IPS-20b (cell line): ENCODE measurements around the gene CD244.

Experiments used
- H3K27ac ChIP-seq: one replicate; pipeline ENCODE4 v1.5.1; 2013; ENCODE audit warnings: low read length
- H3K27me3 ChIP-seq: 2 replicates; pipeline ENCODE4 v1.6.1; 2013; ENCODE audit warnings: mild to moderate bottlenecking, low read length, inconsistent platforms; ENCODE audit not compliant: insufficient read depth
- H3K36me3 ChIP-seq: 2 replicates; pipeline ENCODE4 v1.6.1; 2013; ENCODE audit warnings: low read depth, mild to moderate bottlenecking, inconsistent platforms, low read length, moderate library complexity; ENCODE audit not compliant: insufficient read depth
- H3K4me1 ChIP-seq: 2 replicates; pipeline ENCODE4 v1.6.1; 2013; ENCODE audit warnings: mild to moderate bottlenecking, control low read depth, inconsistent platforms, low read length, moderate library complexity; ENCODE audit not compliant: insufficient read depth
- H3K4me3 ChIP-seq: 2 replicates; pipeline ENCODE4 v1.5.1; 2013; ENCODE audit warnings: mild to moderate bottlenecking, low read length, inconsistent platforms
- H3K9ac ChIP-seq: 2 replicates; pipeline ENCODE4 v1.6.1; 2013; ENCODE audit warnings: low read depth, mild to moderate bottlenecking, inconsistent platforms, low read length, moderate library complexity
- H3K9me3 ChIP-seq: 2 replicates; pipeline ENCODE4 v1.6.1; 2013; ENCODE audit warnings: mild to moderate bottlenecking, low read depth, low read length, inconsistent platforms; ENCODE audit not compliant: insufficient read depth

The CD244 gene

GRCh38 chr1:160858507-160858906, 4.2 kb downstream of the CD244 start:
- Histone ChIP-seq H3K27ac (no peak overlapping the region), H3K9ac (no peak overlapping the region), H3K4me3 (no peak overlapping the region)

GRCh38 chr1:160858097-160858496, 4.6 kb downstream of the CD244 start:
- Histone ChIP-seq H3K27me3 (no peaks in the 10 kb centered on the region), H3K9me3 (no peaks in the 10 kb centered on the region), H3K4me3 (no peak overlapping the region), H3K36me3 (no peaks in the 10 kb centered on the region), H3K9ac (no peak overlapping the region), H3K4me1 (no peaks in the 10 kb centered on the region), H3K27ac (no peak overlapping the region)

More at GRCh38 chr1:160858507-160858906, 4.2 kb downstream of the CD244 start:
- Histone ChIP-seq H3K36me3 (no peaks in the 10 kb centered on the region), H3K9me3 (no peaks in the 10 kb centered on the region), H3K4me1 (no peaks in the 10 kb centered on the region), H3K27me3 (no peaks in the 10 kb centered on the region)

GRCh38 chr1:160855181-160855981, 7.3 kb downstream of the CD244 start:
- Histone ChIP-seq H3K4me1 (no peaks in the 10 kb centered on the region), H3K9ac (no peak overlapping the region), H3K36me3 (no peaks in the 10 kb centered on the region), H3K27me3 (no peaks in the 10 kb centered on the region), H3K9me3 (no peaks in the 10 kb centered on the region), H3K27ac (no peak overlapping the region), H3K4me3 (no peak overlapping the region)

- no peak overlapping the region for H3K9ac ChIP-seq
- no peaks in the 10 kb centered on the region for H3K9me3 ChIP-seq
These were observed 8.9 kb downstream of the CD244 start for GRCh38 chr1:160853754-160854153.

GRCh38 chr1:160853014-160853413, 9.7 kb downstream of the CD244 start:
- Histone ChIP-seq H3K9me3 (no peaks in the 10 kb centered on the region), H3K36me3 (no peaks in the 10 kb centered on the region), H3K27me3 (no peaks in the 10 kb centered on the region), H3K4me1 (no peaks in the 10 kb centered on the region), H3K27ac (no peak overlapping the region), H3K4me3 (no peak overlapping the region), H3K9ac (no peak overlapping the region)

More at GRCh38 chr1:160853754-160854153, 8.9 kb downstream of the CD244 start:
- Histone ChIP-seq H3K4me3 (no peak overlapping the region), H3K4me1 (no peaks in the 10 kb centered on the region), H3K27me3 (no peaks in the 10 kb centered on the region), H3K27ac (no peak overlapping the region), H3K36me3 (no peaks in the 10 kb centered on the region)

- no peak overlapping the region for H3K9ac ChIP-seq
- no peaks in the 10 kb centered on the region for H3K27me3 ChIP-seq
- H3K4me3 ChIP-seq: no peak overlapping the region
- no peaks in the 10 kb centered on the region for H3K4me1 ChIP-seq
- no peak overlapping the region for H3K27ac ChIP-seq
- no peaks in the 10 kb centered on the region for H3K9me3 ChIP-seq
- H3K36me3 ChIP-seq: no peaks in the 10 kb centered on the region
These were observed 11.7 kb downstream of the CD244 start for GRCh38 chr1:160850993-160851392.

- no peaks in the 10 kb centered on the region for H3K27me3 ChIP-seq
- H3K36me3 ChIP-seq: no peaks in the 10 kb centered on the region
- H3K27ac ChIP-seq: no peak overlapping the region
- no peak overlapping the region for H3K4me3 ChIP-seq
- H3K9ac ChIP-seq: no peak overlapping the region
- no peaks in the 10 kb centered on the region for H3K4me1 ChIP-seq
- no peaks in the 10 kb centered on the region for H3K9me3 ChIP-seq
These were observed 12.1 kb downstream of the CD244 start for GRCh38 chr1:160850541-160850940.

GRCh38 chr1:160846281-160846680, 16.4 kb downstream of the CD244 start:
- Histone ChIP-seq H3K27me3 (no peaks in the 10 kb centered on the region), H3K9ac (no peak overlapping the region)

GRCh38 chr1:160844447-160845232, 18.0 kb downstream of the CD244 start:
- Histone ChIP-seq H3K27ac (no peak overlapping the region), H3K9ac (no peak overlapping the region), H3K4me3 (no peak overlapping the region), H3K27me3 (no peaks in the 10 kb centered on the region), H3K36me3 (no peaks in the 10 kb centered on the region), H3K4me1 (no peaks in the 10 kb centered on the region), H3K9me3 (no peaks in the 10 kb centered on the region)

More at GRCh38 chr1:160846281-160846680, 16.4 kb downstream of the CD244 start:
- Histone ChIP-seq H3K27ac (no peak overlapping the region), H3K9me3 (no peaks in the 10 kb centered on the region), H3K4me3 (no peak overlapping the region), H3K36me3 (no peaks in the 10 kb centered on the region), H3K4me1 (no peaks in the 10 kb centered on the region)

GRCh38 chr1:160841079-160841478, 21.6 kb downstream of the CD244 start:
- no peaks in the 10 kb centered on the region for H3K36me3 ChIP-seq
- H3K4me3 ChIP-seq: no peak overlapping the region
- no peaks in the 10 kb centered on the region for H3K9me3 ChIP-seq
- peaks cover 4% of the 10 kb centered on the region; the same call in 1 of the 2 replicates for H3K4me1 ChIP-seq
- H3K27ac ChIP-seq: no peak overlapping the region
- H3K27me3 ChIP-seq: no peaks in the 10 kb centered on the region
- no peak overlapping the region for H3K9ac ChIP-seq

- H3K36me3 ChIP-seq: no peaks in the 10 kb centered on the region
These were observed 22.9 kb downstream of the CD244 start for GRCh38 chr1:160839746-160840145.

GRCh38 chr1:160838888-160839287, 23.8 kb downstream of the CD244 start:
- Histone ChIP-seq H3K4me1 (peaks cover 4% of the 10 kb centered on the region; the same call in 1 of the 2 replicates), H3K4me3 (no peak overlapping the region), H3K27me3 (no peaks in the 10 kb centered on the region), H3K27ac (no peak overlapping the region), H3K9me3 (no peaks in the 10 kb centered on the region), H3K9ac (no peak overlapping the region), H3K36me3 (no peaks in the 10 kb centered on the region)

More at GRCh38 chr1:160839746-160840145, 22.9 kb downstream of the CD244 start:
- no peak overlapping the region for H3K4me3 ChIP-seq
- peaks cover 4% of the 10 kb centered on the region; the same call in 1 of the 2 replicates for H3K4me1 ChIP-seq
- H3K27ac ChIP-seq: no peak overlapping the region
- H3K27me3 ChIP-seq: no peaks in the 10 kb centered on the region
- H3K9ac ChIP-seq: no peak overlapping the region
- H3K9me3 ChIP-seq: no peaks in the 10 kb centered on the region
